ELF-1 (cell line): ENCODE data around the gene PSAP.

Experiments
- DNase-seq: peaks from one replicate; pipeline ENCODE4 v3.0.0-alpha.2; 2016; ENCODE audit warnings: low read depth, low spot score

The PSAP gene

GRCh38 chr10:71829171-71829570, 21.9 kb downstream of the PSAP start:
- DNase-seq = no peak

- DNase-seq = no peak
These were observed 22.3 kb downstream of the PSAP start for GRCh38 chr10:71828702-71829101.

GRCh38 chr10:71827852-71828251, 23.2 kb downstream of the PSAP start:
- no peak for DNase-seq

GRCh38 chr10:71825217-71825616, 25.8 kb downstream of the PSAP start:
- no peak for DNase-seq

DNA sequence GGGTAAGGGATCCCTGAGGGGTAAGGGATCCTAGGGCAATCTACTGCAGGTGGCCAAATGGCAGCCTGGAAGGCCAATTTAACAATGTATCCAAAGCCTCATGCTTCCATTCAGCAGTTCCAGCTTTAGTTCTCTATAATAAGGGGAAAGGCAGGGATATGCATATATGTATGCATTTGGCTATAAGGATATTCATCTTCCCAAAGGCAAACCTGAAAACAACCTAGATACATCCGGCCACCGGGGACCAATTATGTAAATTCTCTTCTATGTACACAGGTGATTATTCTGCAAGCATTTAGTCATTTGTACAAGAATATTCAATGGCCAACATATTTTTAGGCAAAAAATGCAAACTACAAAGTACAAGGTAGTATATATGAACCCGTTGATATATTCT, 26.7 kb downstream of the PSAP start:
- no peak for DNase-seq

DNA sequence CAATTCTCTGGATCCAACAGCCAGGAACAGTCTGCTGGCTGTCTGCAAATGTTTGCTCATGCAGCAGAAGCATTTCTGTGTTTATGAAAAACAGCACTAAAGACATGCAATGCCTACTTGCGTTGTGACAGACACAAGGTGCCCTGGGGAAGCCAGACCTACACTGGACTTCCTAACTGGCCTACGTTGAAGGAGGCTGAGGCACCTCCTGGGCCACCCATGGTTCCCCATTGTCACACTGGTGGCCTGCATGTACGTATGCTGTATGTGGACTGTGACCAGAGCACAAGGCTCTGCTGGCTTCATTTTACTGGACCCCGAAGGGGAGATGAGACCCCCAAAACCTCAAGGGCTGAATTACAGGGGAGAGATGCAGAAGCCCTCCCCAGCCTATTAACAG, 27.7 kb downstream of the PSAP start:
- no peak for DNase-seq

DNA sequence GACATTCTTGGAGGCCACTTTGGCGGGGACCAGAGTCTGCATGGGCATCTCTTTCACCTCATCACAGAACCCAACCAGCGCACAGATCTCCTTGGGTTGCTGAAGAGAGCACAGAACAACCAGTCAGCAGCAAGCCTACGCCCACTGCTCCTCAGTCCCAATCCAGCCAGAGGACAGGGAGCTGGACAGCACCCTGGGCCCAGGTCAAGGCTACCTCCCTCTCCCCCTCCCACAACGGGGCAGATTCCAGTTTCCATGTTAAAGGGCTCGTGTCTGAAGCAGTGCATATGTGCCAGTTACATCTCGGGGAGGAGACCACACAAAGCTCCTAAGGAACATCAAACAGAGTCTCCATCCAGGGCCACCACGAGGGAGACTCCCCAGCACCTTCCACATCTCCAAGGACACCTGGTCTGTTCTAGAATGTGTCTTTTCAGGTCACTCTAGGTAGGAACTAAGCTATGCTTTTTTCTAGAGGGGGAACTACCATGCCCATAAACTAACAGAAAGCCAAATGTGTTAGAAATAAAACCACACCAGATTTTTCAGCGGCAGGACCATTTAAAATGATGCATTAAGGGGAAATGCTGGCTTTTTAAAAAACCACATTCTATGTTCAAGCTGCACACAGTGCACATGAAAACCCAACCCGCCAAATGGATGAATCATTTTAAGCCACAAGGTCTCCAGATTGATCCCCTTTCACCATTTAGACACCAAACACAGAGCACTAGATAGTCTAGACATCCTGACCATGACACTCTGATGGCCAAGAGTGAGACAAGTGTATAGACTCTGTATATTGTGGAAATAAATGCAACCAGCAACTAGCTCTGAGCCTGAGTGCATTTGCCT, 28.9 kb downstream of the PSAP start:
- no peak for DNase-seq

GRCh38 chr10:71820966-71821365, 30.1 kb downstream of the PSAP start:
- DNase-seq = no peak

- no peak for DNase-seq
These were observed 31.1 kb downstream of the PSAP start for GRCh38 chr10:71819985-71820384.

GRCh38 chr10:71819441-71819861, 31.6 kb downstream of the PSAP start:
- DNase-seq = no peak

DNA sequence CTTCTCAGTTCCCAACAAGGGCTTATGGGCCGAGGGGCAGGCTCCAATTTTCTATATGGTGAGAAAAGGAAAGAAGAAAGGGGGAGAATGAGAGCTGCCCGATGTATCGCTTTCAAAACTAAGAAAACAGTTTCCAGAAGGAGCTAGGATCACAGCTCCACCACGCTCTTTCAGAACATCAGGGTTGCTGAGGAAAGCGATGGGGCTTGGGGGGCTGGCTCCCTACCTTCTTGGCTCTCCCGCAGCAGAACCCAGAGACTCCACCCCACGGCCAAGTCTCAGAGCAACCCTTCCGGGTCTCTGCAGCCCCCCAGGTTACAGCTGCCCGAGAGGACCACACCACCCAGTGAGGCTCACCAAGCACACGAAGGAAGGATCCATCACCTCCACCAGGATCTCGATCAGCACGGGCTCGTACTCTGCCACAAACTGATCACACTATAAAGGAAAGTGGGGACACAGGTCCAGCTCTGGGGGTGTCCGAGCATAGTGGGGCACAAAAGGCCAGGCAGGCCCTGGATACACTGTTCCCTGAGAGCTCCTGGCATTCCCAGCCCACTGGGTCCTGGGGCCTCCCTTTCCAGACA, 32.3 kb downstream of the PSAP start:
- DNase-seq = no peak

GRCh38 chr10:71817831-71818655, 33.0 kb downstream of the PSAP start:
- DNase-seq = no peak

DNA sequence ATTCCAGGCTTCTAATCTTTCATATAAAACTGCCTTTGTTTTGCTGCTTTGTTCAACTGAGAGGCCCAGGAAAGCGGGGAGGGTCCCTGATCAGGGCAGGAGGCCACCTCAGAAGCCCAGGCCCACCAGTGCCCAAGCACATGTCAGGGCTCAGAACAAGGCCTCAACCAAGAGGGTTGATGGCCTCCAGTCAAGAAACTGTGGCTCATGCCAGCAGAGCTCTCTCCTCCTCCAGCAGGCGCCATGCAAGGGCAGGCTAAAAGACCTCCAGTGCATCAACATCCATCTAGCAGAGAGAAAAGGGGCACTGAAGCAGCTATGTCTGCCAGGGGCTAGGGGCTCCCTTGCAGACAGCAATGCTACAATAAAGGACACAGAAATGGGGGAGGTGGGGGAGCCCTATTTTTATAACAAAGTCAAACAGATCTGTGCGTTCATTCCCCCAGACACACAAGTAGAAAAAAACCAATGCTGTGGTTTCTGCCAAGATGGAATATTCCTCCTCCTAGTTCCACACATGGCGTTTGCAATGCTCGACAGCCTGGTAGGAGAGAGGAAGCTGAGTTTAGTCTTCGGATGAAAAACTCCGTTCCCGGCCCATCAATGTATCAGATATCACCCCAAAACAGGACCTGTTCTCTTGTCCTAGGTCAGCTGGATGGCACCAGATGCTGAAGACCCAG, 34.0 kb downstream of the PSAP start:
- DNase-seq = no peak

DNA sequence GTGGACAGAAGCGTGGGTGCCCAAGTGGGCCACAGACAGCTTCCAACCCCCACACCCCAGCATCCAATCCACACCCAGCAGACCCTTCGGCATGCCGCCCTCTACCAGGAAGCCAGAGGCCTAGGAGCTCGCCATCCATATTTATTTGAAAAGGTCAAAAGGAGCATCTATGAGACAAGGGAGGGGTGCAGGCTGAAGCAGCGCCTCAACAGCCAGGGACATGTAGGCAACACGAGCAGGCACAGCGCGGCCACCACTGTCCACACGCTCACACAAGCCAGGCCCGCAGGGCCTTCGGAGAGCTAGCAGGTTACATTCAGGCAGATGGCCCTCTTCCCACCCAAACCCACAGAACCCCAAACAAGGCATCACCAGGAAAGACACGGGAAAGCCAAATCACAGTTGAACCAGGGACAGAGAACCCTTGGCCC, 34.6 kb downstream of the PSAP start:
- no peak for DNase-seq

DNA sequence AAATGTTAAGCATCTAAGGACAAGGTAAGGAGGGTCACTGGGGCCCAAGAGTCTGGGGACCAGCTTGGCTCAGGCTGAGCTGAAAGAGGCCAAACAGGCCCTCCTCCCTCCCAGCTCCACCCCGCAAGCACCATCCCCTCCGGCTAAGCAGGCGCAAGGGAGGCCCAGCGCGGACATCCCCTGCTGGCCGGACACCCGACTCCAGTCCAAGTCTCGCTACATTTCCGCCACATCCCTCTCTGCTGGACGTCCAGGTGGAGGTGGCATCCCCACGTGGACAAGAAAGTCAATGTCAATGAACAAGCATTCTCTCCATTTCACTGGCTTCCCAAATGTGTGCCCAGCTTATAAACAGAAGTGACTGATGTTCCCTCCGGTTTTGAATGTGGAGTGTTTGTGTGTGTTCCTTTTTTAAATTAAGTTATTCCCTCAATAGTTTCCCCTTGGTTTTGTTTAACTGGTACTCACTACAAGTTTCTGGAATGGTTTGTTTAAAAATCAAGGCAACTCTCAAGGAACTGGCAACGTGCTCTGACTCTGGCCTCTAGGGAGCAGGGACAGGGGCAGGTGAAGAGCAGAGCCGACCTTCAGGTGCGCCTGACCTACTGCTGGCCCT, 35.4 kb downstream of the PSAP start:
- peak; percentile 32 for DNase-seq

DNA sequence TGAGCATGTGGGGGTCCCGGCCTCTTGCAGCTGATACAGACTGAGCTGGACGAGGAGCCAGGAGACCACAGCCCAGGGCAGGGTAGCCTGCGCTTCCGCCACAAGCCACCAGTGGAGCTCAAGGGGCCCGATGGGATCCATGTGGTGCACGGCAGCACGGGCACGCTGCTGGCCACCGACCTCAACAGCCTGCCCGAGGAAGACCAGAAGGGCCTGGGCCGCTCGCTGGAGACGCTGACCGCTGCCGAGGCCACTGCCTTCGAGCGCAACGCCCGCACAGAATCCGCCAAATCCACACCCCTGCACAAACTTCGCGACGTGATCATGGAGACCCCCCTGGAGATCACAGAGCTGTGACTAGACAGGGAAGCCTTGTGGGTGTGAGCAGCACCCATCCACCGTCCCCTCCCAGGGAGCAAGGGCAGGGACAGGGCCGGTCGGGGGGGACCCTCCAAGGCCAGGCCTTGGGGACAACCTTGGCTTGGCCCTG, 36.1 kb downstream of the PSAP start:
- peak; percentile 31 for DNase-seq

GRCh38 chr10:71812913-71813590, 38.0 kb downstream of the PSAP start:
- no peak for DNase-seq

GRCh38 chr10:71812016-71812912, 38.8 kb downstream of the PSAP start:
- DNase-seq = peak; percentile 80

DNA sequence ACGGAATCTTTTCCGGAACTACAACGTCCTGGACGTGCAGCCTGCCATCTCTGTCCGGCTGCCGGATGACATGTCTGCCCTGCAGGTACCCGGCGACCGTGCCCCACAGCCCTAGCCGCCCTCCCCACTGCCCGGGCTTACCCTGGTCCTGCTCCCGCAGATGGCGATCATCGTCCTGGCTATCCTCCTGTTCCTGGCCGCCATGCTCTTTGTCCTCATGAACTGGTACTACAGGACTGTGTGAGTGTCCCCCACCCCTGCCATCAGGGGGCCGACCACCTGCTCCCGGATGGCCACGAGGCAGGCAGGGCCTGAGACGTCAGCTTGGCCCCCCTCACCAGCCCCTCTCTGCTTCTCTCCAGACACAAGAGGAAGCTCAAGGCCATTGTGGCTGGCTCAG, 39.7 kb downstream of the PSAP start:
- DNase-seq = no peak
